LoVo (cell line): ENCODE results near the gene ANTXRL.
"Not testable (repeated sequence)": the region's sequence is repeated elsewhere in the genome, so short reads cannot be mapped to it uniquely, and the experiment has no call there.

ENCODE experiments used
- DNase-seq: peaks from one replicate; pipeline ENCODE4 v3.0.0-alpha.2; 2016; ENCODE audit warnings: low spot score

The ANTXRL gene

DNA sequence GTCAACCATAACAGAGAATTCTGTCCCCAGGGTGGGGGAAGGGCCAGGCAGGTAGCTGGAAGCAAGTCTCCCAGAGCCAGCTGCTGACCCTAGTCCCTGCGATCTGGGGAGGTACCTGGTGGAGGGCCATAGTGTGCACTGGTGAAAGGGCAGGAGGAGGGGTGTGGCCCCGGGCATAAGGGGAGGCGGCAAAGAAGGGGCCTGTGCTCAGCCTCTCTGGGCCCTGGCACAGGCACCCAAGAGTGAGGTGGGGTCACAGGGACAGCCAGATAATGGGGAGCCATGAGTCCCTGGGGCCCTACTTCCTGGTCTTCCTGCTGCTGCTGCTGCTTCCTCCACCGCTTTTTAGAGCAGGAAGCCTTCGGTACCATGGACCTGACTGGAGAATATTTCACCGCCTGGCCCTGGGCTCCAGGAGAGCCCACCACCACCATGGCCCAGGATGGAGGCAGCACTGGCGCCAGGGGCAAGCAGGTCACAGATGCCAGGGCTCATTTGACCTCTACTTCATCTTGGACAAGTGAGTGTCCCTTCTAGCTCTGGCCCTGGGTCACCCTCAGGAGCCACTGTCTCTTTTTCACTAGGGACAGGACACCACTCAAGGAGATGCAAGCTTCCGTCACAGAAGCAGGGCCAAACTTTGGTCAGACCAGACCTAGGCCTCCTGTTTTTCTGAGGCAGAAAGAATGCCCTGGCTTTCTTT, at the start of gene ANTXRL:
TSS of gene ANTXRL (plus strand) at position 7 of the 703 bp plus-strand sequence. CDS start at position 273, 266 bp downstream.
- DNase-seq = no peak

DNA sequence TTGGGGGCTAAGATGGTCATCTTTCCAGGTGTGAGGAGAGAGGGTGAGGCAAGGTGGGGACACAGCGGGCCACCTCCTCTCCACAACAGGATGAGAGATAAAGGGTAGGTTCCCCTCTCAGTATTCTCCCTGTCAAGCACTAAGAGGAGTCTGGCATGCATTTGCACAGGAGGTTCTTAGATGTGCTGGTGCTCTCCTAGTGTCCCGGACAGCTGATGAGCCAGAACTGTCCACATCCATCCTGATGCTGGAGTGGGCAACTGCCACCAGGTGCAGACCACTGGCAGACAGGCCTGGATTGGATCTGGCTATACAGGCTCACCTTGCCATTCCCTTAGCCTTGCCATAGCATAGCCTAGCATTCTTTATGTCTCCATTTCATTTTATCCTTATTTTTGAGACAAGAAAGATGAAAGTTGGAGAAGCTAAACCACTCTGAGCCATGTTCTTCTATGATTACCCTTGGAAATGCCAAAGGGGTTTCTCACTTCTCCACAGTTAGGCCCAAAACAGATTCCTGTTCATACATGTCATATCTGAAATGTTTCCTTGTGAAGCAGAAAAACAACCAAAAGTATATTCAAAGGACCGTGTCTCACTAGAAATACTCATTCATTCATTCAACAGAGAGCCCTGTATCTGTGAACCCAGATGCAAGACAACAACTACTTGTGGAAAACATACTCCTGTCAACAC, 48.8 kb upstream of the ANTXRL start:
- no peak for DNase-seq

- DNase-seq = no peak
These were observed 47.5 kb upstream of the ANTXRL start for GRCh38 chr10:46239247-46239646.

- DNase-seq = no peak
These were observed 46.7 kb upstream of the ANTXRL start for GRCh38 chr10:46239993-46240683.

GRCh38 chr10:46240684-46241565, 45.9 kb upstream of the ANTXRL start:
- DNase-seq = no peak

DNA sequence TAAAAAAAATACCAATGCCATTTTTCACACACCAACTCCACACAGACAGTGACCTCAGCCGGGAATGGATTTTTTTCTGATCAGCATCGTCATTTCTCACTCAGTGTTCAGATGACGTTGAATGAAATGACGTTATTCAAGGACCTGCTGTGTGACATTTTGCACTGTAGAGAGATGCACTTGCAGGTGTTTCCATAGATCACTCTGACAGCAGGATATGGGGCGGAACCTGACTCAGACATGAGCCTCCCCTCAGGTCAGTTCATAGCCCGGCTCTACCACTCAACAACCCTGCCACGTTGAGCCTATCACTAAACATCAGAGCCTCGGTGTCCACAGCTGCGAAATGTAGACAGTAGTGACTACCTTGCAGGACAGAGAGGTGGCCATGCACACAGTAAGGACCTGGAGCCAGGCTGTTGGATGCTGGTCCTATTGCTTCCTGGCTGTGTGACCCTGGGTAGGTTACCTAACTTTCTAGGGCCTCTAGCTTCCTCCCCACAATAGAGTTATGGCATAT, 41.4 kb upstream of the ANTXRL start:
- DNase-seq = no peak

- DNase-seq = not testable (repeated sequence)
These were observed 40.2 kb upstream of the ANTXRL start for GRCh38 chr10:46246400-46247180.

DNA sequence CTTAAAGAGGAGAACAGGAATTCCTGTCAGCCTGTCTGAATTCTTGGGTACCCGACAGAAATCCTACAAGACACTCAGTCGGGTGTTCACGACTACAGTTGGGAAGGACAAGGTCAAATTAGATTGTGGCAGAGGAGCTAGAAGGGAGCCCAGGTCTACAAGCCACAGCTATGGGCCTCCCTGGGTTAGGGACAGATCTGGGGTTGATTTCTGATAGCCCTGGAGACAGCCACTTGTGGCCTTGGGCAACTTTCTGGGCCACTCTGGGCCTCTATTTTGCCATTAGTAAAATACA, 39.7 kb upstream of the ANTXRL start:
- no peak for DNase-seq

DNA sequence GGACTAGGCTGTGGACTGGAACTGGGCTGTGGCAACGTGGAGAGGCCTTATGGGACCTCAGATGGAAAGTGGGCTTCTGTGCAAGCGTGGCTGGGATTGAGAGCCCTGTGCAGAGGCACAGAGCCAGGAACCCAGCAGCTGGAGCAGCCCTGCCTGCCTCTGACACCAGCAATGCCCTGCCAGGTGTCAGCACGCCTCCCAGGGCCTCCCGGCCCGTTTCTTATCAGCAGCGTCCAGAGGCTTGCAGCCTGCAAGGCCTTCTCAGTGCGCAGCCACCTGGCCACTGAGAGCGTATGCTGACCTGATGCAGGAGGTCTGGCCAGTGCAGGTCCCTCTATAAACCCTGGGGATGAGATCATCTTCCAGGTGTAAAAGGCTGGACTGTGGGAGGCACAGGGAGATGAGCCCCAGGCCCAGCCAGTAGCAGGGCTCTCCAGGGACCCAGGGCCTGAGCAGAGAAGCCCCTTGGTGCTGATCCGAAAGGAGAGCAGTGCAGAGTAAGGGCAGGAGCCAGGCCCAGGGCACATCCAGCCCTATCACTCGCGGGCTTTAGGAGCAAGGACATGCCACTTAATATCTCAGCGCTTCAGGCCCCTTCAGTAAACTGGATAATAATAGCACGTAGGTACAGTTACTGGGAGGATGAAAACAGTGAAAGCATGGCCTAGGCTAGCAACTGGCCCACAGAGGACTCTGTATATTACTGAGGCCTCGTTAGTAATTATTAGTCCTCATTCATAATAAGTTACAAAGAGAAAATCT, 38.8 kb upstream of the ANTXRL start:
- no peak for DNase-seq

DNA sequence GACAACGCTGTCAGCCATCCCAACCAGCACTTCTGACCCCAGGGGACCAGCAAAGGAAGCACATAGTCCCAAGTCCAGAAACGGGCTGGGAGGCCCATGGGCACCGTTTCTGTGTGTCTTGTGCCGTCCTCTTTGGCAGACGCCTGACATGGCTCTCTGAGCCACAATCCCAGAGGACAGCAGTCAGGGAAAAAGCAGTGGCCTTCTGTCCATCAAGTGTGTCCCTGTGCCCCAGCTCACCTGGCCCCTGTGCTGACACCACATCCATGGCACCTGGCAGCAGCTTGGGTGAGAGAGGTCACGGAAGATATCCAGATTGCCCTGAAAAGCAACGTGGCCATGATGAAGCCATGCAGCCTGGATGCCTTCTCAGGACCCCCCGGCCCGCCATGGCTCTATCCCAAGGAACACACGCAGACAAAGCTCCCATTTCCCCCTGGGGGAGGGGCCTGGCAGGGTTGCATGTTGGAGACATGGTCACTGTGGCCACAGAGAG, 38.1 kb upstream of the ANTXRL start:
- DNase-seq = no peak

GRCh38 chr10:46249617-46250344, 37.0 kb upstream of the ANTXRL start:
- DNase-seq = not testable (repeated sequence)

DNA sequence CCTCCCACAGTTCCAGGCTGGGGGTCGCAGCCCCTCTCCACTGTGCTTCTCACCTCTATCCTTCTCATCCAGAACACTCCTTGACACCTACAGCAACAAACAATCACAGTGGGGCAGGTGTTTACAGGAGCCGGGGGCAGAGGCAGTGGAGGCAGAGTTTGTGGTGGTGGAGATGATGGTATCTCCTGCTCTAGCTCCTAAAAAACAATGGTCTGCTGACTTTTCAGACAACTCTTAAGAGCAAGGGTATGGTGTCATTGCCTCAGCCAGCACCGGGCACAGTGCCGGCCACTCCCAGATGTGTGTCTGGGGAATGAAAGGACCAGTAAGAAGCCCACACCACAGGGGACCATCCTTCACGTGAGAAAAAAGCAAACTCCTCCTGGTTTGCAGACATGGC, 36.3 kb upstream of the ANTXRL start:
- no peak for DNase-seq

DNA sequence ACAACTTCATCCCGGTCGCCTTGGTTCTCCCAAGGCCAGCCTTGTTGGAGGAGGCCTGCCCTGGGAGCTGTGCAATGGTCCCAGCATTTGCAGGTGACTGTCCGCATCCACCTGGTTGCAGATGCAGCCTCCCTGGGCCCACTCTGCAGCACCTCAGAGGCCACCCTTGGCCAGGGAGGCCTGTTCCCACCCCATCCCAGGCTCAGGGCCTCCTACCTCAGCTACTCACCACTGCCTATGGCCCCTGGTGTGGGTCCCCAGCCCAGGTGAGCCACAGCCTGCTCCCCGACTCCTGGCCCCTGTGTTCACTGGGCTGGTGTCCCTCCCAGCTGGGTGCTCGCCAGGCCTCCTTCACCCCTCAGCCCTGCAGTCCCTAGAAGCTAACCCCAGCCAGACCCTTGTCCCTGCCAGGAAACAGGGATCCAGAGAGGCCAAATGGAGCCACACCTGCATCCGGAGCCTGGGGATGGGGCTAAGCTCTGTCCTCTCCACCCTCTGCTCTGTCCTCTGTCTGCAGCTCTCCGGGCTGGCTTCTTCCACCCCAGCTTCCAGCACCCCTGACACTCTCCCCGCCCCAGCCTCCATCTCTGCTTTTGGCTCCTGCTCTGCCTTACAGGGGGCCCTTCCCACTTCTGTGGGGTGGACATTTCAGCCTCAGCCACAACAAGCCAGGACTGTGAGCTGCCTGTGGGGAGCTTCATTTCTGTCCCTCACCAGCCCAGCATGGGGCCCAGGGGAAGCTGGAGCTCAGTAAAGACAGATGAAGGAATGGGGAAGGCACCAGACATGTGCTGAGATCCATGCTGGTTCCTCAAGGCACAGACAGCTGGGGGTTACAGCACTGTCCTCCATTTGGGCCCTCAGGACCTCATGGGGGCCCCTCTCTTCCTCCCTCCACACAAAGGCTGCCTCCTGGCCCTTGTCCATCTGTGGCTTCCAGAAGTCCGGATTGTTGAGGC, 35.6 kb upstream of the ANTXRL start:
- DNase-seq = no peak

DNA sequence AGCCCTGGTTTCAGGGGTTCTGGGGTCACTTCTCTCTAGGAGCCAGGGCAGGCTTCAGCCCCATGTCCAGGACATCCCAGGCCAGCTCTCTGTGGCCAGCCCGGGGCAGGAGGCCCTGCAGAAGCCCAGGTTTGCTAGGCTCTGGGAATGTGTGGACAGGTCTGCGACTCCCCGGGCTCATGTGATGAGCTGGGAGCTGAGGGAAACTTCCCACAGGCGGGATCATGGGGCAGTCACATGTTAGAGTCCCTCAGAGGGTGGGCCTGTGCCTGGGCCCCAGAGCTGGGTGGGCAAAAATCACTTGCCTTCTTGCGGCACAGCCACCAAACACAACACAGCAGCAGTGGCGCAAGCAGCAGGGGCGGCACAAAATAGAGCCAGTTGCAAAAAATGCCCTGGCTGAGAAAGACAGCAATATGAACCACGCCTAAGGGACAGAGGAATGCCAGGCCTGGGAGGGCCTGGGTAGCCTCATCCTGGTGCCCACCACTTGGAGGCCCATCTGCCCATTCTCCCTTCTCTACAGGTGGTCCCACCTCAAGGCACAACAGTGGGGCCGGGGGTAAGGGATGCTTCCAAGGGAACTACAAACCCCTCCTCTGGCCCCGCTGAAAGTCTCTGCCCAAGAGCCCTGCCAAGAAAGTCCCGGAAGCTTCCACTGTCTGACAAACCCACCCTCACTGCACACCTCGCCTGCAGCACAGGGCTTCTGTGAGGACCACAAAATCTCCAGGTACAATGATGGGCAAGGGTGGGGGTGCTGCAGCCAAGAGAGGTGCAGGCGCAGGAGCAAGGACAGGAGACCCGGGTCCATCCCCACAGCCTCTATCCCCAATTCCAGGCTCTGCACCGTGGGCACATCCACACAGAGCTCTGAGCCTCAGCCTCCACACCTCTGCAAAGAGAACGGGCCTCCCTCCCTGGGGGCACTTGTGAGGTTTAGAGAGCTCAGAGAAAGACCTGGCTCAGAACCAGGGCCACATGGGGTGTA, 34.6 kb upstream of the ANTXRL start:
- no peak for DNase-seq

DNA sequence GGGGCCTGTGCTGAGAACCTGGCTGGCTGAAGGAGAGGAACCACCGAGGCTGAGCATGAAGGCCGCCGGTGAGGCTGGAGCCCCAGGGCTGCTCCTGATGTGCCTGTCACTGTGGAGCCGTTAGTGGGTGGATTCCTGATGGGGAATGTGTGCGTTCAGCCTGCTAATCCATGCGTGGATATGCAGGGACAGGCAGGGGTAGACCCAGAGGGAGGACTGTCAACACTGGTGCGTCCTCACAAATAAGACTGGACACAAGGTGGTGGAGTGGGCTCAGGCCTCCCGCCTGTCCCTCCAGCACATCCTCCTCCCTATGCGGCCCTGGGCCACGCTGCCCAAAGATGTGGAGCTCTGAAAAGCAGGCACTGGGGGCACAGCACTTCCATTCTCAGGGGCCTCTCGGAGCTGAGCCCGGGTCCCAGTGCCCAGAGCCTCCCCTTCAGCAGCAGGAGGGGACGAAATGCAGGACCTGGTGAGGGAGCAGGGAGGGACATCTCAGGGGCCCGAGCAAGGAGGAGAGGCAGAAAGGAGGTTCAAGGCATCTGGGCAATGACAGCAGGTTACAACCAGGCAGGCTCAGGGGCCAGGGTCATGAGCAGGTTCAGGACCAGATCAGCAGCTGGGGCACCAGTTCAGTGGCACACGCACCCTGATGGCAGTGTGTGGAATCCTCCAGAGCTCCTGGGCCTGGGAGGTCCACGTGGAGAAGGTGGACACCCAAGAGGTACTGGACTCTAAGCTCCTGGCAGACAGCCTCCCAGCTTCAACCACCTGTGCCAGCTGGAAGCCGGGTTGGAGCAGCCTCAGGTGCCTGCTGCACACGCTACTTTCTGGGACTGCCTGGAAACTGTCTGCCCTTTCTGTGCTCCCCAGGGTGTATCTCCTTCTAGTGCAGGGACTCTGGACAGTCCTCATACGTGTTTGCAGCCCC, 33.5 kb upstream of the ANTXRL start:
- DNase-seq = no peak

DNA sequence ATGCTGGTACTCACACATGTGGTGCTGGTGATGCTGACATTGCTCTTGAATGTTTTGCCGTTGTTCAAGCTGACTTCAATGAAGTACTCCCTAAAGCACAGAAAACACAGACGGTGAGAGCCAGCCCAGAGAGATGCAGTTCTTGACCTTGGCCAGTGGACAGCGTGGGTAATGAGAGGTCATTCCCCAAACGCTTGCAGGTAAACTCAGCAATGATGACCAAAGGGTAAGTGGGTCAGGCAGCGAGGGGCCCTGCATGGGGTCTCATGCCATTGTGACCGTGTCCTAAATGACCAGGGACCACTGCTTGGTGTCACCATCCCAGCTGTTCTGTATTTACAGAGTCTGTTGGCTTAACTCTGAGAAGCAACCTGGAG, 32.8 kb upstream of the ANTXRL start:
- DNase-seq = no peak
